Measurements from ENCODE around the gene TOPORS. TPM values are rescaled to one million over a fixed set of nuclear protein-coding genes. Genes with fewer than 3 reads are reported as not detected.
A peak's percentile ranks its signal among the peaks of the same experiment; 100 is the strongest.

The TOPORS gene
- total RNA-seq, 5 donors from 2014 or later (not counting 1 experiment from before 2014, with no cell fraction given), result 14.8 to 28.3 (median 16.8) TPM

DNA sequence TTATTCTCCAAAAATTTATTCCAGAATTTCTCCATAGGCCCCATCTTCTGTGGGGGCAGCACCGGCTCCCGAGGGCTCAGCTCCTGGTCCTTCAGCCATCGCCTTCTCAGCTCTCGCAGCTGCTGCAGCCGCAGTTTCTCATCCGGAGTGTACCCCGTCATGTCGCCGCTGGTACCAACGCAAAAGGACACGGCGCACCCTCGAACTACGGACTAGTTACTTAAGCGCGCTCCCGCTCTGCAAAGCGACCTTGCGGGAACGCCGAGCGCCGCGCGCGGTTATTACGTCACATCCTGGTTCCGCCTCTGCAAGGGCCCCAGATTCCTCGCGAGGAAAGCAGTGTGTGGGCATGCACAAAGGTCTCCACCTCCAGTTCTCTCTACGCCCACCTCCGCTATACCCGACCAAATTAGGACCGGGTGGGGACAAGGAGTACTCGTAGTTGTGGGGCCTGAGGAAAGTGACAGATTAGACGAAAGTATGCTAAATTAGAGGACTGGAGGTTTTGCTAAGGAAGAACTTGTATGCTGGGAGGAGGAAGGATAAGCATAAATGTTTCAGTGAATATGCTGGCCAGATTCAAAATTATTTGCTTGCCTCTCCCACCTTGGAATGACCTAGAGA lies 20.6 kb upstream of the TOPORS start, which contains the start of gene NDUFB6:
Gene NDUFB6, minus strand, starts transcription at position 260 of the 624 bp plus-strand sequence. Its CDS starts 99 bp downstream, at position 161.
- H3K9me3 ChIP-seq, result no peaks in the 10 kb centered on the region

DNA sequence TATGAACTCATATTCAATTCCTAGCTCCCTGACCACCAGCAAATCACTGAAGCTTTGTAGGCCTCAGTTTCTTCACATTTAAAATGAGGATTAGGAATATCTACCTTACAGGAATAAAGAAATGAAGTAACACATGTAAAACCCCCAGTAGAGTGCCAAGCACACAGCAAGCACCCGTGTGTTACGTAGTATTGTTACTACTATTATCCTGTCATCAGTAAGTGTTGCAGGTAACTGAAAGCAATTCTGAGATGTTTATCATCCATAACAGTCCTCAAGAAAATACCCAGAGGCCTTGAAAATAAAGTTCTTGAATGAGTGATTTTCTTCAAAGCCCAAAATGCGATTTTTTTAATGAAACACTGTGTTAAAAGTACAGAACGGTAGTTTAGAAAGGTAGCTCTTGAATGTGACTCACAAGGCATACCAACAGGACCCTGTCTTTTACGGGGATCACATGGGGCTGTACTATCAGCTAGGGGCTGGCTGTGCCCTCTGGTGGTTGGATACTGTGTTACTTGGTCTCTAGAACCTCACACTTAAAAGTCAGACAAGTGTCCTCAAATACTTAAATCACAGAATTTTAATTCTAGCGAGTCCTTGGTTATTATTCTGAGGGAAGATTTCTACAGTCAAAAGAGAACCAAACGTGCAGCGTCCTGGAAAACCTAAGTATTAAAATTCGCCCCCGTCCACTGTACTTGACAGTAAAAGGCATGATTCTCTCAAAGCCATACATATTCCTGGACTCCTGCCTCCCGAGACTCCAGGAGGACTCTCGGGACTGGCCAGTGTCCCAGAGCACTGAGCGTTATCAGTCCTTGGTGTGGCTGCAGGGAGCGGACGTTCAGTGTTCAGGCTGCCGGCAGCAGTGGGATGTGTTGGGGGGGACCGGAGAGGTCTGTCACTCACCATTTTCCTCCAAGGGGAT lies 19.8 kb upstream of the TOPORS start:
- peaks cover 4 to 19% of the 10 kb centered on the region in 2 experiments for H3K4me1 ChIP-seq (ENCODE audit: control insufficient read depth in 1 of 2, extremely low read depth in 1 of 2, insufficient read depth in 2 of 2, low read length in 2 of 2)
- ChIA-PET CTCF (interaction anchor here (0.6 to 4.0 kb wide), 30 partner anchors 9 to 431 kb away, joined by 3 to 115 read pairs (median 4); partner anchors contain the start of genes ACO1 (in 2 of the 2), RIGI (in 1 of the 2), SMIM27 (in 1 of the 2) and TOPORS (in 1 of the 2)), POLR2A (interaction anchor here (0.6 to 2.0 kb wide), 7 partner anchors 18 to 1290 kb away, joined by 3 to 7 read pairs (median 5); partner anchors contain the start of genes ACO1 (in 1 of the 2), DNAJA1 (in 1 of the 2), RIGI (in 1 of the 2) and SMIM27 (in 1 of the 2))
- Mint-ChIP-seq H3K36me3 (peaks cover 19% of the 10 kb centered on the region), H3K9me3 (no peaks in the 10 kb centered on the region), H3K27me3 (no peaks in the 10 kb centered on the region), H3K27ac (peak overlapping the region; percentile 98 to 99), H3K4me1 (peaks cover 33 to 36% (median 34%) of the 10 kb centered on the region in 3 donors), H3K4me3 (peak overlapping the region; percentile 98 to 99 (median 99))
- peaks cover 6 to 9% of the 10 kb centered on the region in 2 donors for H3K36me3 ChIP-seq (ENCODE audit: control insufficient read depth in 2 of 2, extremely low read depth in 1 of 2, insufficient read depth in 1 of 2, low read length in 1 of 2)
- DNase-seq (peak; percentile 41 to 89 (median 75)), ATAC-seq (replicated peaks in 1 of 4) (peak; percentile 83 to 87 (median 86))
- no peaks in the 10 kb centered on the region for H3K9me3 ChIP-seq
- 0% methylated on average over 4 of the region's 17 CpGs for WGBS (ENCODE audit: insufficient coverage)
- H3K4me3 ChIP-seq (ENCODE audit: control insufficient read depth in 1 of 2, extremely low read depth in 1 of 2, low read length in 1 of 2), result peak overlapping the region; percentile 84 to 100
- peak overlapping the region; percentile 85 for H3K27ac ChIP-seq (ENCODE audit: low read length)
- no peaks in the 10 kb centered on the region for H3K27me3 ChIP-seq (replicated peaks in 1 of 2; ENCODE audit: control insufficient read depth in 2 of 2, extremely low read depth in 1 of 2, insufficient read depth in 2 of 2, low read length in 1 of 2)

More for the DNA sequence above, 20.6 kb upstream of the TOPORS start, which contains the start of gene NDUFB6:
- Histone ChIP-seq H3K27me3 (replicated peaks in 1 of 2; ENCODE audit: control insufficient read depth in 2 of 2, extremely low read depth in 1 of 2, insufficient read depth in 2 of 2, low read length in 1 of 2) (no peaks in the 10 kb centered on the region), H3K4me1 (ENCODE audit: control insufficient read depth in 1 of 2, extremely low read depth in 1 of 2, insufficient read depth in 2 of 2, low read length in 2 of 2) (peaks cover 4 to 19% of the 10 kb centered on the region in 2 experiments), H3K36me3 (ENCODE audit: control insufficient read depth in 2 of 2, extremely low read depth in 1 of 2, insufficient read depth in 1 of 2, low read length in 1 of 2) (peaks cover 5 to 6% of the 10 kb centered on the region in 2 donors), H3K27ac (ENCODE audit: low read length) (peak within 1 kb of the TSS; percentile 85), H3K4me3 (ENCODE audit: control insufficient read depth in 1 of 2, extremely low read depth in 1 of 2, low read length in 1 of 2) (peak within 1 kb of the TSS; percentile 84 to 100)
- no peaks in the 10 kb centered on the region for H3K9me3 Mint-ChIP-seq
- peaks cover 11% of the 10 kb centered on the region for H3K36me3 Mint-ChIP-seq
- peaks cover 30 to 34% (median 34%) of the 10 kb centered on the region in 3 donors for H3K4me1 Mint-ChIP-seq
- DNase-seq (peak; percentile 89 to 99 (median 96)), ATAC-seq (replicated peaks in 1 of 4) (peak; percentile 82 to 85 (median 84))
- H3K27ac Mint-ChIP-seq, result peak within 1 kb of the TSS; percentile 98 to 99
- POLR2A ChIA-PET, result interaction anchor here in 1 of 2 donors (1.2 to 2.0 kb wide), 4 partner anchors 19 to 189 kb away, joined by 3 to 7 read pairs (median 6); partner anchors contain the start of genes ACO1 and SMIM27
- H3K4me3 Mint-ChIP-seq, result peak within 1 kb of the TSS; percentile 98 to 99 (median 99)
- H3K27me3 Mint-ChIP-seq, result no peaks in the 10 kb centered on the region
- WGBS (ENCODE audit: insufficient coverage), result 0% methylated on average over 28 of the region's 36 CpGs
- CTCF ChIA-PET, result interaction anchor here (1.1 to 4.0 kb wide), 13 partner anchors 10 to 194 kb away, joined by 3 to 115 read pairs (median 7); partner anchors contain the start of genes ACO1 (in 2 of the 2), RIGI (in 2 of the 2), SMIM27 (in 1 of the 2) and TOPORS (in 1 of the 2)

DNA sequence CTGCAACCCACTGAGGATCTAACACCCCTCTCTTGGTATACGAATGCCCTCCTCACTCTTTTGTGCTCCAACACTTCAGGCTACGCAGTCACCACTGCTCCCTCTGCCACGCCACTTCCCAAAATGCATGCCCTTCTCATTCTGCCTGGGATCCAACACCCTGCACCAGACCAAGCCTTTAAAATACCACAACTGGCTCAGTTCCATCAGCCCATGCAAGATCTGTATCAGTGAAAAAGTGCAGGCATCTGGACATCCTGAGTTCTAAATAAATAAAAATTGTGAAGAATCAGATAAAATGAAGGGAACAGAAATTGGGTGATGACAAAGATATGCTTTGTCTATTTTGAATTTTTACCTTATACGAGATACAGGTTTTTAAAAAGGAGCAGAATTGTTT lies 17.9 kb upstream of the TOPORS start:
- Mint-ChIP-seq H3K27ac (no peak overlapping the region), H3K27me3 (no peaks in the 10 kb centered on the region), H3K9me3 (no peaks in the 10 kb centered on the region), H3K36me3 (peaks cover 32% of the 10 kb centered on the region), H3K4me1 (peaks cover 37 to 39% (median 39%) of the 10 kb centered on the region in 3 donors), H3K4me3 (no peak overlapping the region)
- no peak for ATAC-seq (replicated peaks in 1 of 4)
- ChIA-PET CTCF (no interaction called here), POLR2A (no interaction called here)
- Histone ChIP-seq H3K4me1 (ENCODE audit: control insufficient read depth in 1 of 2, extremely low read depth in 1 of 2, insufficient read depth in 2 of 2, low read length in 2 of 2) (peaks cover 4 to 19% of the 10 kb centered on the region in 2 experiments), H3K4me3 (ENCODE audit: control insufficient read depth in 1 of 2, extremely low read depth in 1 of 2, low read length in 1 of 2) (no peak overlapping the region), H3K36me3 (ENCODE audit: control insufficient read depth in 2 of 2, extremely low read depth in 1 of 2, insufficient read depth in 1 of 2, low read length in 1 of 2) (peaks cover 15 to 24% of the 10 kb centered on the region in 2 donors), H3K27ac (ENCODE audit: low read length) (no peak overlapping the region), H3K27me3 (replicated peaks in 1 of 2; ENCODE audit: control insufficient read depth in 2 of 2, extremely low read depth in 1 of 2, insufficient read depth in 2 of 2, low read length in 1 of 2) (no peaks in the 10 kb centered on the region), H3K9me3 (no peaks in the 10 kb centered on the region)
- no peak for DNase-seq
- 97% methylated on average over 3 of the region's 4 CpGs for WGBS (ENCODE audit: insufficient coverage)

DNA sequence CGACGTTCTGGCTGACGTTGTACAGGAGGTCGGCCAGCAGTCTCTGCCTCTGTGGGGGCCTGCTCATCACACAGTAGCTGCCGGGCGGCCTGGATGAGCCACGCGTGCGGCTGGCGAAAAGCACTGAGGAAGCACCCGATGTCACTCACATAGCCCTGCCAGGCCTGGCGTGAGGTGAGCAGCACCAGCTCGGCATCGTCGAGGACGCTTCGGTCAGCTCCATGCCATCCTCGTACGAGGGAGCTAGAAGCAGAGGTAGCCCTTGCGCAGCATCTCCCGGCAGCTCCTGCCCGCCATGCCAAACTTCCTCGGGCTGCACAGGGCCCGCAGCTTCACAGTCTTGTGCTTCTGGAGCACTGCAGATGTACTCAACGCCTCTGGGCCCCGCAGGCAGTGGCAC lies 14.4 kb upstream of the TOPORS start:
- WGBS (ENCODE audit: insufficient coverage), result 97% methylated on average over 26 of the region's 26 CpGs
- no peaks in the 10 kb centered on the region for H3K9me3 ChIP-seq
- H3K36me3 Mint-ChIP-seq, result peaks cover 34% of the 10 kb centered on the region
- ChIA-PET CTCF (interaction anchor here (0.9 to 1.2 kb wide), 2 partner anchors 13 to 187 kb away, joined by 3 to 4 read pairs; no protein-coding TSS in a partner anchor), POLR2A (no interaction called here)
- H3K4me3 ChIP-seq (ENCODE audit: control insufficient read depth in 1 of 2, extremely low read depth in 1 of 2, low read length in 1 of 2), result no peak overlapping the region
- H3K4me1 ChIP-seq (ENCODE audit: control insufficient read depth in 1 of 2, extremely low read depth in 1 of 2, insufficient read depth in 2 of 2, low read length in 2 of 2), result peaks cover 0 to 8% of the 10 kb centered on the region in 2 experiments
- no peaks in the 10 kb centered on the region for H3K27me3 Mint-ChIP-seq
- no peak overlapping the region for H3K27ac Mint-ChIP-seq
- H3K4me1 Mint-ChIP-seq, result peaks cover 27 to 45% (median 35%) of the 10 kb centered on the region in 3 donors
- no peaks in the 10 kb centered on the region for H3K27me3 ChIP-seq (replicated peaks in 1 of 2; ENCODE audit: control insufficient read depth in 2 of 2, extremely low read depth in 1 of 2, insufficient read depth in 2 of 2, low read length in 1 of 2)
- H3K4me3 Mint-ChIP-seq, result no peak overlapping the region
- peaks cover 15 to 30% of the 10 kb centered on the region in 2 donors for H3K36me3 ChIP-seq (ENCODE audit: control insufficient read depth in 2 of 2, extremely low read depth in 1 of 2, insufficient read depth in 1 of 2, low read length in 1 of 2)
- no peak overlapping the region for H3K27ac ChIP-seq (ENCODE audit: low read length)
- no peak for DNase-seq
- no peak for ATAC-seq (replicated peaks in 1 of 4)
- H3K9me3 Mint-ChIP-seq, result no peaks in the 10 kb centered on the region

DNA sequence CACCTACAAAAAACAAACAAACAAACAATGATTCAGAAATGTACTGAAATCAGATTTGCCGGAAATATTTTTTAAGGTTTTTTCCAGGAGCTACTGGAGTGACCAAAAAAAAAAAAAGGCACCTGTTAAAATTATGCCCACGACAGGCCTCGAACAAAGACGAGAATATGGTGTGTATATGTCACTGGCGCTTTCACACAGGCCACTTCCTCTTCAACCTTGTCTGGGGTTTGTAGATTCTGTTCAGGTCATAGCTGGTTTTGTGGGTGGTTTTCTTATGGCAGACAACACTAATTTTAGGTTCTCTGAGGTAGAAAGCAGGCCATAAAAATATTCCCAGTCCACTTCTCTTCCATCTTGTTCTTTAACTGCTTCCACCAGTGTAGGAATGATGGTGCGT lies 13.6 kb upstream of the TOPORS start:
- H3K4me1 ChIP-seq (ENCODE audit: control insufficient read depth in 1 of 2, extremely low read depth in 1 of 2, insufficient read depth in 2 of 2, low read length in 2 of 2), result peaks cover 0 to 2% of the 10 kb centered on the region in 2 experiments
- POLR2A ChIA-PET, result interaction anchor here in 1 of 2 donors (1.0 kb wide), 1 partner anchor 40 kb away, joined by 3 read pairs; no protein-coding TSS in a partner anchor

More for the DNA sequence above, 13.6 kb upstream of the TOPORS start:
- Histone ChIP-seq H3K4me3 (ENCODE audit: control insufficient read depth in 1 of 2, extremely low read depth in 1 of 2, low read length in 1 of 2) (no peak overlapping the region), H3K27me3 (replicated peaks in 1 of 2; ENCODE audit: control insufficient read depth in 2 of 2, extremely low read depth in 1 of 2, insufficient read depth in 2 of 2, low read length in 1 of 2) (no peaks in the 10 kb centered on the region), H3K9me3 (no peaks in the 10 kb centered on the region), H3K36me3 (ENCODE audit: control insufficient read depth in 2 of 2, extremely low read depth in 1 of 2, insufficient read depth in 1 of 2, low read length in 1 of 2) (peaks cover 15 to 30% of the 10 kb centered on the region in 2 donors), H3K27ac (ENCODE audit: low read length) (no peak overlapping the region)
- H3K4me1 Mint-ChIP-seq, result peaks cover 26 to 50% (median 35%) of the 10 kb centered on the region in 3 donors
- H3K9me3 Mint-ChIP-seq, result no peaks in the 10 kb centered on the region
- no peak overlapping the region for H3K4me3 Mint-ChIP-seq
- peaks cover 36% of the 10 kb centered on the region for H3K36me3 Mint-ChIP-seq
- 80% methylated on average over 1 of the region's 6 CpGs for WGBS (ENCODE audit: insufficient coverage)
- CTCF ChIA-PET, result interaction anchor here (0.6 to 1.2 kb wide), 3 partner anchors 13 to 187 kb away, joined by 3 to 7 read pairs (median 5); no protein-coding TSS in a partner anchor
- ATAC-seq (replicated peaks in 1 of 4) (no peak), DNase-seq (no peak)
- H3K27ac Mint-ChIP-seq, result no peak overlapping the region
- no peaks in the 10 kb centered on the region for H3K27me3 Mint-ChIP-seq

All from T-cell (primary cell).